HUES64 (cell line): Measurements from ENCODE around the gene PAPPA. TPM values are rescaled to one million over a fixed set of nuclear protein-coding genes. Genes with fewer than 3 reads are reported as not detected.

Source experiments
- H3K27ac ChIP-seq: 2 replicates; pipeline ENCODE4 v1.7.0; 2013; ENCODE audit warnings: low read depth, low read length, inconsistent platforms
- H3K27me3 ChIP-seq: 2 replicates; pipeline ENCODE4 v1.6.1; 2013; ENCODE audit warnings: mild to moderate bottlenecking, low read length; ENCODE audit not compliant: insufficient read depth
- H3K36me3 ChIP-seq: 2 replicates; pipeline ENCODE4 v1.6.1; 2013; ENCODE audit warnings: mild to moderate bottlenecking, low read length; ENCODE audit not compliant: insufficient read depth
- H3K4me1 ChIP-seq: 2 replicates; pipeline ENCODE4 v1.6.1; 2013; ENCODE audit warnings: mild to moderate bottlenecking, low read length, moderate library complexity; ENCODE audit not compliant: insufficient read depth
- H3K4me3 ChIP-seq: 2 replicates; pipeline ENCODE4 v1.5.1; 2013; ENCODE audit warnings: mild to moderate bottlenecking, low read length, moderate library complexity
- H3K9ac ChIP-seq: 2 replicates; pipeline ENCODE4 v1.6.1; 2013; ENCODE audit warnings: mild to moderate bottlenecking, low read depth, low read length
- H3K9me3 ChIP-seq: 2 replicates; pipeline ENCODE4 v1.6.1; 2013; ENCODE audit warnings: low read depth, low read length; ENCODE audit not compliant: insufficient read depth
- WGBS: fragments of 150-250, 120-280 bp; methylation state at CpG from one replicate; pipeline ENCODE4 v1.1.7; 2013; ENCODE audit warnings: missing lambda C conversion rate; 5-methylcytosine and 5-hydroxymethylcytosine counted together
- polyA plus RNA-seq, 2 experiments: library from polyadenylated mRNA; stranded (reverse); fragments of 50-300 nt; gene quantifications; one replicate each; pipeline ENCODE4 v1.2.3, GENCODE V29; 2013

PAPPA gene
- 1.4 TPM for polyA plus RNA-seq (2013, experiment 1 of 2)
- polyA plus RNA-seq (2013, experiment 2 of 2), result 2.2 TPM

- H3K4me1 ChIP-seq, result peaks cover 28% of the 10 kb centered on the region
- H3K36me3 ChIP-seq, result no peaks in the 10 kb centered on the region; the same call in 1 of the 2 replicates
- peak within 1 kb of the TSS; percentile 40 for H3K9ac ChIP-seq
- H3K27me3 ChIP-seq, result peaks cover 48% of the 10 kb centered on the region
- no peaks in the 10 kb centered on the region for H3K9me3 ChIP-seq
- under 1% methylated on average over 41 of the region's 41 CpGs for WGBS
- peak within 1 kb of the TSS; percentile 62 for H3K4me3 ChIP-seq
- H3K27ac ChIP-seq, result no peak within 1 kb of the TSS
Observed at GRCh38 chr9:116153765-116154333, at the start of gene PAPPA. TSS of gene PAPPA (plus strand) at chr9:116153791. CDS start at chr9:116154173, 382 bp downstream.

GRCh38 chr9:116103976-116104820 lies 49.4 kb upstream of the PAPPA start:
- Histone ChIP-seq H3K4me1 (no peaks in the 10 kb centered on the region), H3K9me3 (no peaks in the 10 kb centered on the region), H3K4me3 (no peak overlapping the region), H3K27me3 (no peaks in the 10 kb centered on the region), H3K9ac (no peak overlapping the region), H3K27ac (no peak overlapping the region), H3K36me3 (no peaks in the 10 kb centered on the region)
- WGBS, result 100% methylated on average over 1 of the region's 2 CpGs

GRCh38 chr9:116112236-116112635 lies 41.4 kb upstream of the PAPPA start:
- no peaks in the 10 kb centered on the region for H3K9me3 ChIP-seq
- 96% methylated on average over 1 of the region's 1 CpG for WGBS
- no peak overlapping the region for H3K9ac ChIP-seq
- H3K27me3 ChIP-seq, result no peaks in the 10 kb centered on the region
- H3K36me3 ChIP-seq, result no peaks in the 10 kb centered on the region
- H3K4me3 ChIP-seq, result no peak overlapping the region
- no peak overlapping the region for H3K27ac ChIP-seq
- no peaks in the 10 kb centered on the region; the same call in 1 of the 2 replicates for H3K4me1 ChIP-seq

GRCh38 chr9:116115761-116116353 lies 37.7 kb upstream of the PAPPA start:
- Histone ChIP-seq H3K27ac (no peak overlapping the region), H3K4me1 (no peaks in the 10 kb centered on the region; the same call in 1 of the 2 replicates), H3K36me3 (no peaks in the 10 kb centered on the region), H3K27me3 (no peaks in the 10 kb centered on the region), H3K4me3 (no peak overlapping the region), H3K9ac (no peak overlapping the region), H3K9me3 (no peaks in the 10 kb centered on the region)
- WGBS, result 79% methylated on average over 6 of the region's 6 CpGs

- Histone ChIP-seq H3K9me3 (no peaks in the 10 kb centered on the region), H3K27me3 (no peaks in the 10 kb centered on the region), H3K9ac (no peak overlapping the region), H3K27ac (no peak overlapping the region), H3K4me1 (no peaks in the 10 kb centered on the region; the same call in 1 of the 2 replicates), H3K36me3 (no peaks in the 10 kb centered on the region), H3K4me3 (no peak overlapping the region)
Observed at GRCh38 chr9:116116393-116116792, 37.2 kb upstream of the PAPPA start.

- WGBS, result 92% methylated on average over 3 of the region's 3 CpGs
- H3K9ac ChIP-seq, result no peak overlapping the region
Observed at GRCh38 chr9:116123171-116123570, 30.4 kb upstream of the PAPPA start.

GRCh38 chr9:116124472-116125040 lies 29.0 kb upstream of the PAPPA start:
- Histone ChIP-seq H3K4me3 (no peak overlapping the region), H3K4me1 (peaks cover 3% of the 10 kb centered on the region; the same call in 1 of the 2 replicates), H3K36me3 (no peaks in the 10 kb centered on the region), H3K9me3 (no peaks in the 10 kb centered on the region), H3K27me3 (no peaks in the 10 kb centered on the region), H3K9ac (no peak overlapping the region), H3K27ac (no peak overlapping the region)
- WGBS, result 93% methylated on average over 4 of the region's 4 CpGs

More at GRCh38 chr9:116123171-116123570, 30.4 kb upstream of the PAPPA start:
- Histone ChIP-seq H3K9me3 (no peaks in the 10 kb centered on the region), H3K4me1 (peaks cover 3% of the 10 kb centered on the region; the same call in 1 of the 2 replicates), H3K36me3 (no peaks in the 10 kb centered on the region), H3K4me3 (no peak overlapping the region), H3K27ac (no peak overlapping the region), H3K27me3 (no peaks in the 10 kb centered on the region)

- Histone ChIP-seq H3K9me3 (0 out of 2 replicates have a peak, but pooled peaks cover 5% of the 10 kb centered on the region), H3K9ac (no peak overlapping the region), H3K27me3 (no peaks in the 10 kb centered on the region), H3K4me3 (no peak overlapping the region), H3K27ac (no peak overlapping the region), H3K4me1 (no peaks in the 10 kb centered on the region), H3K36me3 (no peaks in the 10 kb centered on the region)
- WGBS, result 0% methylated on average over 1 of the region's 2 CpGs
Observed at GRCh38 chr9:116133163-116133562, 20.4 kb upstream of the PAPPA start.

GRCh38 chr9:116134975-116135374 lies 18.6 kb upstream of the PAPPA start:
- H3K36me3 ChIP-seq, result no peaks in the 10 kb centered on the region
- 88% methylated on average over 3 of the region's 3 CpGs for WGBS
- no peak overlapping the region for H3K9ac ChIP-seq
- H3K9me3 ChIP-seq, result 0 out of 2 replicates have a peak, but pooled peaks cover 5% of the 10 kb centered on the region
- no peaks in the 10 kb centered on the region for H3K27me3 ChIP-seq
- H3K27ac ChIP-seq, result no peak overlapping the region
- H3K4me3 ChIP-seq, result no peak overlapping the region
- H3K4me1 ChIP-seq, result no peaks in the 10 kb centered on the region

GRCh38 chr9:116137010-116137409 lies 16.6 kb upstream of the PAPPA start:
- Histone ChIP-seq H3K9me3 (no peaks in the 10 kb centered on the region), H3K4me1 (no peaks in the 10 kb centered on the region)
- WGBS, result 92% methylated on average over 2 of the region's 2 CpGs

GRCh38 chr9:116137581-116137980 lies 16.0 kb upstream of the PAPPA start:
- Histone ChIP-seq H3K9me3 (no peaks in the 10 kb centered on the region), H3K4me1 (no peaks in the 10 kb centered on the region), H3K36me3 (no peaks in the 10 kb centered on the region), H3K9ac (no peak overlapping the region), H3K4me3 (no peak overlapping the region), H3K27ac (no peak overlapping the region), H3K27me3 (no peaks in the 10 kb centered on the region)
- 93% methylated on average over 5 of the region's 5 CpGs for WGBS

More at GRCh38 chr9:116137010-116137409, 16.6 kb upstream of the PAPPA start:
- Histone ChIP-seq H3K9ac (no peak overlapping the region), H3K4me3 (no peak overlapping the region), H3K36me3 (no peaks in the 10 kb centered on the region), H3K27ac (no peak overlapping the region), H3K27me3 (no peaks in the 10 kb centered on the region)
